ENCODE results near the gene CCDC3.
"Not testable (repeated sequence)": the region's sequence is repeated elsewhere in the genome, so short reads cannot be mapped to it uniquely, and the experiment has no call there.

Gene CCDC3

DNA sequence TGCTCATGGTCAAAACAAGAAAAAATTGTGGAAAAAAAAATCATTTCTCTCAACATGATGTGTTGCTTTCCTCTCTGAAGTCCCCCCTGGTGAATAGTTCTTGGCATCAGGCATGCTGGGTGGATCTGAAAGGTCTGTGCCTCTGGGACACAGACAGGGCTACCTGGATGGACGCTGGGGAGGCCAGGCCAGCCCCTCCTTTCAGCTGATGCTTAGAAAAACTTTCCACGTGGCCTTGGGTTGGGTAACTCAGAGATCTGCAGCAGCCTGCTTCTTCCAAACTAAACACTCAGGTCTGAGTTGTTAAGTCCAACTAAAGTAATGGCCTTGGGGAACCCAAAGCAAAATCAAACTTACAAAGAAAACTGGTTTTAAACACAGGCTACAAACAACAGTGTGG is 113.0 kb downstream of the CCDC3 start:
- no peak for DNase-seq (ENCODE audit: low read depth in 3 of 3)

DNA sequence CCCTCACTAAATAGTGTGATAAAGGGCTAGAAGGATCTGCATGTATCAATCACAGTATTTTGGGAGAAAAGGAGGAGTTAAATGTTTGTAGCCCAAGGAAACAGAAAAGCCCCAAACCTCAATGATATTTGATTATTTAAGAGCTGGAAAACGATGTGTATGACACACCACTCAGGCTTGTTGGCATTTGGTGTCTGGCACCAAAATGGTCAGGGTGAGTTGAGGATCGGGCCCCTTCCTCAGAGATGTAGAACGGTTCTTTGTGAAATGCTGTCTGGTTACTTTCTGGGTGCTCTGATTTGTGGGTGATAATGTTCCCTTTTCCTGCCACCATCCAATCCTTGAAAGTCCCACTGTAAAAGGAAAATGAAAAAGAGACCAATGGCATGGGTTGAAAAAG is 113.7 kb downstream of the CCDC3 start:
- DNase-seq (ENCODE audit: low read depth in 3 of 3) = no peak

DNA sequence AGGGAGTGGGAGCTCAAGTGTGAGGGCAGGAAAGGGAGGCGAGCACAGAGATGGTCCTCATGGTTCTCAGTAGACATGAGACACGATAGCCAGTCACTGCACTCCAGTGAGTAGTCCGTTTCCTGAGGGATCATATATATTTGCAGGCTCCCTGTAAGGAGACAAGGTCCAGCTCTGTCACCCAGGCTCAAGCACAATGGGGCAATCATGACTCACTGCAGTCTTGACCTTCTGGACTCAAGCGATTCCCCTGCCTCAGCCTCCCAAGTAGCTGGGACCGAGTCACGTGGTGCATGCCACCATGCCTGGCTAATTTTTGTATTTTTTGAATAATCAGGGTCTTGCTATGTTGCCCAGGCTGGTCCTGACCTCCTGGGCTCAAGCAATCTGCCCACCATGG is 116.7 kb downstream of the CCDC3 start:
- no peak for DNase-seq (ENCODE audit: low read depth in 3 of 3)

DNA sequence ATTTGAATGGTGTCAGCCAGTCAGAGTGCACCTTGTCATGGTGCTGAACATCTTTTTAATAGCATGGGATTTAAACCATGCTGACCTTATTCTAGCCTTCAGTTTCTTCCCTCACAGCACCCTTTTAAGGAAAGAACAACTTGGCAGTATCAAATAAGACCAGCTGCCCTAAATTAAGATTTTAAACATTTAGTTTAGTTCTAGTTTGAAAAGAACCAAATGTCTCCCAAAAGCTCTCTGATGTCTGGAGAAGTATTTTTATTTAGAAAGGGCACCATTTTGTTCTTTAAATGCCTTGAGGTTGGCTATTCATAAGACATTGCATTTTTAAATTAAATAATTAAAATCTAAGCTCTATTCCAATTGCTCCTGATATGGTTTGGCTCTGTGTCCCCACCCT is 121.1 kb downstream of the CCDC3 start:
- no peak for DNase-seq (ENCODE audit: low read depth in 3 of 3)

DNA sequence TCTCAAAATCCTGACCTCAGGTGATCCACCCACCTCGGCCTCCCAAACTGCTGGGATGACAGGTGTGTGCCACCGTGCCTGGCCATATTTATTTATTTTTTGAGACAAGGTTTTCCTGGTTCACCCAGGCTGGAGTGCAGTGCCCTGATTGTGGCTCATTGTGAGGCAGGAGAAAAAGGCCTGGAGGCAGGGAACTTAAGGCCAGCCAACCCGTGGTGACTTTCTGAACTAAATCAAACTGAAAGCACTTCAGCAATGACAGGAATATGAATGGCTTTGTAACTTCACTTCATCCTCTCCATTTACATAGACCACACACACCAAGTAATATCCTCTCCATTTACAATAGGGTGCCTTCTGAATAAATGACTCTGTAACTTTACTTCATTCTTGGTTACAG is 124.4 kb downstream of the CCDC3 start:
- no peak for DNase-seq (ENCODE audit: low read depth in 3 of 3)

DNA sequence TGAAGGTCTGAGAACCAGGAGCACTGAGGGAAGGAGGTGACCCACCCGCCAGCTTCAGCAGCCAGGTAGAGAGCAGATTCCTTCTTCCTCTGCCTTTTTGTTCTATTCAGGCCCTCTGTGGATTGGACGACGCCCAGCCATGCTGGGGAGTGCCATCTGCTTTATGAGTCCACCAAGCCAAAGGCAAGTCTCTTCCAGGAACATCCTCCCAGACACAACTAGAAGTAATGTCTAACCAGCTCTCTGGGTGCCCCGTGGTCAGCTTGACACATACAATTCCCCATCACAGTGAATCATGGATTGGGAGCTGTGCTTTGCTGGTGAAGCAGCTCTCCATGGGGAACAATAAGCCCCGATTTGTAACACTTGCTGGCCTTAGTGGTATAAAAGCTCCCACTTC is 125.2 kb downstream of the CCDC3 start:
- DNase-seq (ENCODE audit: low read depth in 3 of 3) = no peak

DNA sequence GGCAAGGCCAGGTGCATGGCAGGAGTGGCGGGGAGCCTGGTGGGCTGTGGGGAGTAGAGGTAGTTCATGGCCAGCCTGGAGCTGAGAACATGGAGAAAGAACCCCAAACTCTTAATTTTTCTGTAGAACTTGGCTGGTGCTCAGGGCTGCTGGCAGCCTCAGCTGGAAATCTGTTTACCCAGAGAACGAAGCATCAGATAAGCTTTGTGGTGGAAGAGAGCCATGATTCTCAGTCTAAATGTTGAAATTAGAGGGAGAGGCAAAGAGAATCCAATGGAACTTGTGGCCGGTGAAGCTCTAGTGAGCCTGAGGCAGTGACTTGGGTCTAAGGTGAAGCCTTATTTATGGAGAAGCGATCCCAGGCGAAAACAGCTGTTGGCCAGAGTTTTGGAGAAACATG is 126.4 kb downstream of the CCDC3 start:
- DNase-seq (ENCODE audit: low read depth in 3 of 3) = no peak

DNA sequence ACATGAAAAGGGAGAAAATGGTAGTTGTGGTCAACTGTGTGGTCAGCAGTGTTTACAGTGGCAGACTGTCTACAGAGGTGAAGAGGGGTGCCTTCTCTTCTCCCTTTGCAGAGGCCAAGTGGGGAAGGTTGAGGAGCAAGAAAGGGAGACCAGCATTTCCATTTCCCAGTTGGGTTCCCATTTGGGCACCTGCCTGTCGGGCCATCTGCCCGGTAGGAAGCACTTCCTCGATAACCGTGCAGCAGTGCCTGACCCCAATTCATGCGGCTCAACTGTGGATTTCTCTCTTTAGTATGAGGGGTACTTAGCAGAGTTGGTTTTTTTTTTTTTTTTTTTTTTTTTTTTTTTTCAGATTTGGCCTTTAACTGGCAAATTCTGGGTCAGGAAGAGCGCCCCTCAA is 127.0 kb downstream of the CCDC3 start:
- DNase-seq (ENCODE audit: low read depth in 3 of 3) = no peak

DNA sequence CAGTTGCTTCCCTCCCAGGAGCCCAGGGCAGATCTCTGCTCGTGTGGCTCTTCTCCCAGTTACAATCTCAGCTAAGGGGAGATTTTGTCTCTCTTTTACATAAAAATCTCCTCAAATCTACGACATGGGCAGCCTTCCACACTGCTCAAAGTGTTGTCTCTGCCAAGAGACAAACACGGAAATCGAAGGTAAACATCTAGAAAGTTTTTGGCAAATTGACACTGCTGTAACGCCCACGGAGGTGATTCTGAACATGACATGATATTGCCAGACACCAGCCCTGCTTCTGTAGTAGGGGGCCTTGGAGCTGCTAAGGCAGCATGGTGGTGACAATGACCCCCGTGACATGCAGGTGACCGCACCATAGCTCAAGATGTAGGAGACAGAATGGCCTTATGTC is 128.3 kb downstream of the CCDC3 start:
- DNase-seq (ENCODE audit: low read depth in 3 of 3) = no peak

DNA sequence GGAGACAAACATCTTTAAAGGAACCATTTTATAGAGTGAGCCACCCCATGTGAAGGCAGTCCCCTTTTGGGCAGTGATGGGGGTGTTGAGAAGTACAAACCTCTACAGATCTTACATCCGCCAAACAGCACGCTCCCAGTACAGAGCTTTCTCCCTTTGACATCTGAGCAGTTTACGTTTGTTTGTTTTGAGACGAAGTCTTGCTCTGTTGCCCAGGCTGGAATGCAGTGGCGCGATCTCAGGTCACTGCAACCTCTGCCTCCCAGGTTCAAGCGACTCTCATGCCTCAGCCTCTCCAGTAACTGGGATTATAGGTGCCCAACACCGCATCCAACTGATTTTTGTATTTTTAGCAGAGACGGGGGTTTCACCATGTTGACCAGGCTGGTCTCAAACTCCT is 128.9 kb downstream of the CCDC3 start:
- DNase-seq (ENCODE audit: low read depth in 3 of 3) = no peak

DNA sequence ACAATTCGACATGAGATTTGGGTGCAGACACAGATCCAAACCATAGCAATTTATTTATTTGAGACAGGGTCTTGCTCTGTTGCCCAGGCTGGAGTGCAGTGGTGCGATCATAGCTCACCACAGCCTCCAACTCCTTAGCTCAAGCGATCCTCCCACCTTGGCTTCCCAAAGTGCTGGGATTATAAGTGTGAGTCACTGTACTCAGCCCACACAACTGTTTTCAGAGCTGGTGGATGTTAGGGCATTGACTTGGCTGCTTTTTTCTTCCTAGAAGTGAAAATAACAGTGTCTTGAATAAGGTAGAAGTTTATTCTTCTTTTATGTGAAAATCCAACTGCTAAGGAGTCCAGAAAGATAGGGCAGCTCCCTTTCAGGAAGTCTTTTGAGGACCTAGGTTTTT is 132.1 kb downstream of the CCDC3 start:
- DNase-seq (ENCODE audit: low read depth in 3 of 3) = no peak

DNA sequence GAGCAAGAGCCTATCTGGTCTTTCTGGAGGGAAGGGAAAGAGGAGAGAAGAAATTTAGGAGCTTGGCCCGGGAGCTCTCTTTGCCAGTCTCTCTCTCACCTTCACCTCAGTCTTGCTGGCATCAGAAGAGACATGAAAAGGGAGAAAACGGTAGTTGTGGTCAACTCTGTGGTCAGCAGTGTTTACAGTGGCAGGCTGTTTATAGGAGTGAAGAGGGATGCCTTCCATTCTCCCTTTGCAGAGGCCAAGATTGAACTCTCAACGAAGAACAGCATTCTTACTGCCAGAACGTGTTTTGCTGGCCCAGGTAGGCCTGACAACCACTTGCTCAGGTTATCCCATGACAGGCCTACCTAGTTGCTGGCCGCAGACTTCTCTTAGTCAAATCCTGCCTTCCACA is 133.3 kb downstream of the CCDC3 start:
- DNase-seq (ENCODE audit: low read depth in 3 of 3) = no peak

DNA sequence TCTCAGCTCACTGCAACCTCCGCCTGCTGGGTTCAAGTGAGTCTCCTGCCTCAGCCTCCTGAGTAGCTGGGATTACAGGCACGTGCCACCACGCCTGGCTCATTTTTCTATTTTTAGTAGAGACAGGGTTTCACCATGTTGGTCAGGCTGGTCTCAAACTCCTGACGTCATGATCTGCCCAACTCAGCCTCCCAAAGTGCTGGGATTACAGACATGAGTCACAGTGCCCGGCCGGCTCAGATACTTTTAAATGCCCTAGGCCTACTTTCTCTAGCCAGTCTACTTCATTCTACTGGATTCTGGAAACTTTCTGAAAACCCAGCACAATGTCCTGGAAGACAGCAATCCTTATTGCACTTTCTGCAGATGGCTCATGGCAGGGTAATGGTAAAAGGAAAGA is 136.0 kb downstream of the CCDC3 start:
- not testable (repeated sequence) for DNase-seq (ENCODE audit: low read depth in 3 of 3)

DNA sequence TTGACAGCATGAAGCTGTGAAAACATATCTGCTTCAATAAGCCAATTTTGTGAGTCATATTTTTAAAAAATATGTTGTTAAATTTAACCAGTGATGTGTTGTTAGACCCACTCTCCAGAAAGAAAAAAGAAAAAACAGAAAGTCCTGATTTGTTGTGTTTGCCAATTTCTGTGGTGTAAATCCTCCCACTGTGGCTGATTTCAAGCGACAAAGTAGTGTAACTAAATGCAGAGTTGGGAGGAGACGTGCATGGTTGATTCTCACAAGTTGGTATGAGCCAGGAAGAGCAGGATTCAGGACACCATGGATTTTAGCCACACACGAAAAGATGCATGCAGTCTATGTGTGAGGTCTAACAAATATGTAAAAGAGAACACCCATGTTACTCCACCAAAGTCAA is 139.1 kb downstream of the CCDC3 start:
- DNase-seq (ENCODE audit: low read depth in 3 of 3) = no peak

DNA sequence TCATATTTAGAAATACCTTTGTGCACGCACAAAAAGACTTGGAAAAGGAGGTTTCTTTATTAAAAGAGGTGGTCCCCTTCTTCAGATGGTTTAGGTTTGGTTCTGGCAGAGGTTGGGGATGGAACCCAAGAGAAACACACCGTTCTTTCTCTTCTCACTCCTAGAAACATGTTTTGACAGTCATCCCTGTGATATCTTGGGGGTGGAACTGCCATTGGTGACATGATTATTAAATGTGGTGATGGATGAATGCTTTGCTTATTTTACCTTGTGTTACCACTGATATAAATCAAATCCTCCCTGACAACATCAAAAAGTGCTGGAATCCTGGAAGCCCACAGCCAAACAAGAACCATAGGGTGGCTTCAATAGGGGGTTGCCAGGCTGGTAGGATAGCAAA is 146.5 kb downstream of the CCDC3 start:
- no peak for DNase-seq (ENCODE audit: low read depth in 3 of 3)

DNA sequence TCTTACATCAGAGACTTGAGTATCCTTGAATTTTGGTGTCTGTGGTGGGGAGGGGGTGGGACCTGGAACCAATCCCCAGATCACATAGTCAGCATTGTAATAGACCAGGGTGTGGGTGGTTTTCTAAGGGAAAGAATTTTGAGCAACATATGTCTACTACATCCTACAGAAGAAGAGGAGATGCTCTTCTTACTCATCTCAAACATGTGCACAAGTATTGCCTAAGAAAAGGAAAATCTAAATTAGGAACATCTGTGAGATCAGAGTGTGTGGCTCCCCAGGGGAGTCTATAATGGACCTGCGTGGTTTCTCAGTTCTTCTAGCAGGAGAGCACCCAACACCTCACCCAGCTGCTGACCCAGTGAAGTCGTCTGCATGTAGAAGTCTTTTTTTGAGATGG is 148.8 kb downstream of the CCDC3 start:
- DNase-seq (ENCODE audit: low read depth in 3 of 3) = no peak

DNA sequence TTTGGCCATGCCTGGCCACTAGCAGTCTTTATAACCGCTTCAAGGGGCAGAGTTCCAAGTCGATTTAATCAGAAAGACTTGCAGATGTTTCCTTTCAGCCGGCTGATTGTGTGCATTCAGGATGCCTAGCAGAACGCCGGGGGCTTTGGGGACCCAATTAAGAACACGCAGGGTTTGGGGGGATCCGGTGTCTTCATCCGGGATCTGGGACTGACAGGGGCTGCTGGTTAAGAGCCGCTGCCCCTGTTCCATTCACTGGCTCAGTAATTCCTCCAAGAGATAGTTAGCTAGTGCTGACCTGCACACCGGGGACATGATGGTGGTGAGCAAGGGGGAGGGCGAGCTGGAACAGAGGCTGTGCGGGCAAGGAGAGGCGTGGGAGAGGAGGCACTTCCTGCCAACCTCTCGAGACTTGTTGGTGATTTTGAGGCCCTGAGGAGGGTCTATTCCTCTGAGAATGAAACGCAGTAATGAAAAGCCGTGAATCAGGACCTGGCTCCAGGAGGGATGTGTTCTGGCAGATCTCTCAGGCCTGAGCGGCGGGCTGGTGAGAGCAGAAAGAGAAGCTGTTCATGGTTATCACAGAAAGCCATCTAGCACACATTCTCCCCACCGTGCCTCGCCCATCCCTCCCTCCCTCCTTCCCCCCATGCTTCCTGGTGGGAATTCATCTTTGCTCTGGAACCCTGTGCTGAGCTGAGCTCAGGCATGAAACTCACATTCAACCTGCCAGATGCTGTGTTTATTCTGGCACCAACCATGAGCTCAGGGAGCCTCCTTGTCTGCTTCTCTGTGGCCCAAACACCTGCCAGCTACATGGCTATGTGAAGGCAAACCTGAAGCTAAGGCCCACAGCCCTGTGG is 152.0 kb downstream of the CCDC3 start:
- no peak for DNase-seq (ENCODE audit: low read depth in 3 of 3)

DNA sequence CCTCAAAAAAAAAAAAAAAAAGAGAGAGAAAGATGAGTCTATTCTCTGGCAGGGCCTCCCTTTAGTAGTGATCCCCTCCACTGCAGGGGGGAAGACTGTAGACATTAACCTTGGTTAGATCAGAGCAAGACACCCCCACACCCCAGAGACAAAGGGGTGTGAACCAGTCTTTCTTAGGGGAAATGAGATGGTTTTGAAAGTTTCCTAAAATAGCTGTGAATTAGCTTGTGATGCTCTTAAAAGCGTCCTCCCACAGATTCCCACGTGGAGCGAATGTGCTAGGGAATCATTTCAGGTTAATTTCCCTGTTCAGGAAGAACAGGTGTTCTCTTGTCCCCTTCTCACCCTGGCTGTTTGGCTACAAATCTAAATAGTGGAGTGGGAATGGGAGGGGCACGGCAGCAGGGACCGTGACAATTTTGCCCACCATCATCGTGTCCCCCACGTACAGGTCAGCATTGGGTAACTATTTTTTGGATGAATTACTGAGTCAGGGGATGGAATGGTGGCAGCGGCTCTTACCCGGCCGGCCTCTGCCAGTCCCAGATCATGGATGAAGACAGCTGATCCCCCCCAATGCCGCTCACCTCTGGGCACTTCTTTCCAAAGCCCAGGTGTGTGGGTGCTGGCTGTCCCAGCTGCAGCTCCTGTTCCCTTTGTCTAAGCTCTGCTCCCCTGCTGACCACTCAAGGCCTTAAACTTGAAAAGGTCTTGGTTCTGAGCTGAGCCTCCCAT is 152.9 kb downstream of the CCDC3 start:
- DNase-seq (ENCODE audit: low read depth in 3 of 3) = no peak

DNA sequence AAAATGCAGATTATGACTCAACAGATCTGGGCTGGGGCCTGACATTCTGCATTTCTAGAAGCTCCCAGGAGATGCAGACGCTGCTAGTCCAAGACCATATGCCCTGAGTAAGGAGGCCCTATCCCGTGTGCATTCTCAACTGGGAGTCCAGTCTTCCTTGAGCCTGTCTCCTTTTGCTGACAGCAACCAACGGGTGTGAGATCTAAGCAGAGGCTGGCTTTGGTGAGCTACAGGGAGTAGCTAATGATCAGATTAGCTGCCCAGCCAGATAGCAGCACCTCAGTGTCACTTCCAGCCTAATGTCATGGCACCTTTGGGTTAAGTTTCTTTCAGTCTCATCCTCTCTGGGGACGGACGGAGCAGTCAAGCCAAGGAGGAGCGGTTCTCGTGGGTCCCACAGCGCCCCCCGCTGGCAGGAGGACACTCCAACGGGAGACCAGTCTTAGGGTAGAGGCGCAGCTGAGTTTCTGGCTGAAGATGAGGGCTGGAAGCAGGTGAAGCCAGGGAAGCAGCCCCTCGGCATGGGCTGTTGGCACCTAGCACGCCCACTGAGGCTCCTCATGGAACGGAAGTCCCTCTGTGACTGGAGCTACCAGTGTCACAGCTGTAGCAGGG is 154.0 kb downstream of the CCDC3 start:
- DNase-seq (ENCODE audit: low read depth in 3 of 3) = no peak

DNA sequence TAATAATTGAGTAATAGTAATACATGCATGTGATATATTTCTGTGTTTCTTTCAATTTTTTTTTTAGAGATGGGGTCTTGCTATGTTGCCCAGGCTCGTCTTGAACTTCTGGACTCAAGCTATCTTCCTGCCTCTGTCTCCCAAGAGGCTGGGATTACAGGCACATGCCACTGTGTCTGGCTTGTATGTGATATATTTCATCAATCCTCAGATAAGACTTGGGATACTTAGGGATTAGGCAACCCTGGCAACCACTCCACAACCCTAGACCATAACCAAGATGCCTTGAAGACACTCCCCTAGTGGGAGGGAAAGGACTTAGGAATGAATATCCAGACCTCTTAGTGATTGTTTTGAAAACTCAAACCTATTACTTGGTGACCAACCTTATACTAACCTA is 154.8 kb downstream of the CCDC3 start:
- DNase-seq (ENCODE audit: low read depth in 3 of 3) = no peak

All from stimulated activated CD4-positive, alpha-beta T cell treated with anti-CD3 and anti-CD28 coated beads, TNF-alpha, amount 100 ng/mL, for 4 hours (primary cell).